Endothelial cell of umbilical vein (primary cell): ENCODE measurements around the gene ALG11. TPM values are rescaled to one million over a fixed set of nuclear protein-coding genes. Genes with fewer than 3 reads are reported as not detected.

Experiments
- BruUV-seq: library from RNA; stranded (reverse); fragments of 400-500 nt; replicated peaks from 2 replicates; lab custom pipeline; 2021; lab: Mats Ljungman, UMichigan
- CTCF ChIA-PET: fragments of 300-600, 350-600 bp; sonication (Branson Sonifier 250); formaldehyde crosslinking; loops from one replicate; lab custom pipeline; 2021; ENCODE audit warnings: antibody characterized with exemption, inconsistent platforms; lab: Charles Lee
- POLR2A ChIA-PET: fragments of 300-600, 350-600 bp; sonication (Branson Sonifier 250); formaldehyde crosslinking; loops from one replicate; lab custom pipeline; 2021; ENCODE audit warnings: antibody characterized with exemption, inconsistent platforms; lab: Charles Lee
- DNase-seq: peaks from one replicate; pipeline ENCODE4 v3.0.0-alpha.2; 2011; ENCODE audit warnings: low read depth, low spot score
- FAIRE-seq: peaks from 2 replicates; lab custom pipeline; 2011; peaks lifted over from hg19 to GRCh38; lab: Jason Lieb, UNC
- H2AFZ ChIP-seq: 2 replicates; pipeline ENCODE4 v1.6.0; 2012; ENCODE audit warnings: low read depth, low read length, control low read depth, inconsistent platforms
- H3K27ac ChIP-seq: 2 replicates; pipeline ENCODE4 v1.5.1; 2011; ENCODE audit warnings: low read depth, mild to moderate bottlenecking, control low read depth, low read length, moderate library complexity; ENCODE audit not compliant: insufficient read depth
- H3K27me3 ChIP-seq, 2 experiments: 2 replicates each; pipeline versions ENCODE4 v1.6.0 to v1.6.1; 2011; ENCODE audit warnings: low read length in 2 of 2, mixed read lengths in 1 of 2; ENCODE audit not compliant: control insufficient read depth in 2 of 2, insufficient read depth in 2 of 2
- H3K36me3 ChIP-seq, 2 experiments: 2 replicates in 1 of 2; 3 replicates in 1 of 2; pipeline ENCODE4 v1.5.1; 2011; ENCODE audit warnings: low read length in 2 of 2, mild to moderate bottlenecking in 1 of 2, moderate library complexity in 1 of 2; ENCODE audit not compliant: control insufficient read depth in 2 of 2, insufficient read depth in 2 of 2; ENCODE audit errors: extremely low read depth in 1 of 2
- H3K4me1 ChIP-seq: 3 replicates; pipeline ENCODE4 v1.5.1; 2011; ENCODE audit warnings: mild to moderate bottlenecking, low read length; ENCODE audit not compliant: control insufficient read depth, insufficient read depth; ENCODE audit errors: extremely low read depth
- H3K4me2 ChIP-seq: 2 replicates; pipeline ENCODE4 v1.6.1; 2011; ENCODE audit warnings: low read length, control low read depth, mixed read lengths; ENCODE audit not compliant: insufficient read depth
- H3K4me3 ChIP-seq, 3 experiments: fragments of 200-600 bp in 1 of 3; sonication (generic), shearing (Covaris generic) in 1 of 3; replicated peaks in 1 of 3; 2 replicates each; pipeline ENCODE4 v1.5.1; 2011 to 2016; ENCODE audit warnings: control low read depth in 3 of 3, low read length in 3 of 3, mild to moderate bottlenecking in 2 of 3, inconsistent platforms in 1 of 3, low read depth in 1 of 3, moderate library complexity in 1 of 3; ENCODE audit not compliant: insufficient read depth in 1 of 3
- H3K79me2 ChIP-seq: 2 replicates; pipeline ENCODE4 v1.6.0; 2012; ENCODE audit warnings: low read length, inconsistent platforms; ENCODE audit not compliant: control insufficient read depth, insufficient read depth
- H3K9ac ChIP-seq: replicated peaks from 2 replicates; pipeline ENCODE3; 2011; ENCODE audit warnings: low read length, control low read depth; ENCODE audit not compliant: insufficient read depth; ENCODE audit errors: extremely low read depth
- H3K9me1 ChIP-seq: replicated peaks from 3 replicates; pipeline ENCODE4 v1.6.0; 2011; ENCODE audit warnings: mild to moderate bottlenecking, low read length; ENCODE audit not compliant: control insufficient read depth, insufficient read depth; ENCODE audit errors: extremely low read depth
- H3K9me3 ChIP-seq: replicated peaks from 2 replicates; pipeline ENCODE4 v1.5.1; 2012; ENCODE audit warnings: low read length, inconsistent platforms; ENCODE audit not compliant: control insufficient read depth, insufficient read depth
- H4K20me1 ChIP-seq: replicated peaks from 2 replicates; pipeline ENCODE3; 2011; ENCODE audit warnings: mild to moderate bottlenecking, low read length; ENCODE audit not compliant: control insufficient read depth, insufficient read depth; ENCODE audit errors: extremely low read depth
- EZH2 ChIP-seq: IDR thresholded peaks from 2 replicates; pipeline ENCODE4 v1.6.1; 2012; ENCODE audit warnings: borderline replicate concordance, low read depth, mild to moderate bottlenecking, moderate library complexity, low read length, inconsistent platforms; ENCODE audit not compliant: severe bottlenecking
- JUN ChIP-seq: IDR thresholded peaks from 2 replicates; pipeline ENCODE4 v1.6.1; 2011; ENCODE audit warnings: borderline replicate concordance, low read depth; ENCODE audit not compliant: insufficient read length, insufficient read depth
- MYC ChIP-seq: IDR thresholded peaks from one replicate; pipeline ENCODE4 v1.6.1; 2011; ENCODE audit warnings: mild to moderate bottlenecking, low read depth, low read length
- POLR2AphosphoS5 ChIP-seq: IDR thresholded peaks from 2 replicates; pipeline ENCODE4 v1.6.1; 2012; ENCODE audit warnings: low read depth, mild to moderate bottlenecking, control low read depth, low read length, moderate library complexity; ENCODE audit not compliant: insufficient read depth
- dilution Hi-C: fragments of 300-500 bp; cut with MboI; formaldehyde crosslinking; loops from one replicate; pipeline ENCODE4 v1.15.0; 2019; ENCODE audit warnings: low sequenced_read_pairs; ENCODE audit not compliant: extremely low pct_ligation_motif_present
- intact Hi-C: fragments of 100-400 bp; cut with micrococcal nuclease; formaldehyde crosslinking; loops from one replicate; pipeline ENCODE4 v1.10.0; 2022
- polyA plus RNA-seq, 4 experiments: library from polyadenylated mRNA; depleted of rRNA in 3 of 4; stranded (reverse) in 3 of 4; unstranded in 1 of 4; fragments of >200 nt; gene quantifications; 2 replicates each; pipeline versions ENCODE4 v1.2.1 to v1.2.3, GENCODE V29; 2011 to 2012; ENCODE audit warnings: missing spikeins in 1 of 4
- total RNA-seq: library from RNA; stranded (reverse); gene quantifications from 2 replicates; pipeline ENCODE4 v1.2.3, GENCODE V29; 2021
- TF ChIP-seq, protein P1 (sequence below), 2 donors: IDR thresholded peaks; 1 replicate in 1 of 2; 2 replicates in 1 of 2; pipeline ENCODE4 v1.5.1; 2011; ENCODE audit warnings: low read length in 2 of 2, mild to moderate bottlenecking in 2 of 2, moderate library complexity in 2 of 2, control low read depth in 1 of 2, inconsistent platforms in 1 of 2, low read depth in 1 of 2; ENCODE audit not compliant: insufficient read depth in 1 of 2; ENCODE audit errors: extremely low read depth in 1 of 2
- TF ChIP-seq, protein P2 (sequence below): IDR thresholded peaks from 2 replicates; pipeline ENCODE4 v1.6.1; 2011; ENCODE audit not compliant: insufficient read depth, insufficient read length

Gene ALG11
- total and polyA plus RNA-seq, 2 donors (not counting 3 experiments of a cell fraction or from before 2014, with no cell fraction given), result 6.5 to 31.0 TPM

DNA sequence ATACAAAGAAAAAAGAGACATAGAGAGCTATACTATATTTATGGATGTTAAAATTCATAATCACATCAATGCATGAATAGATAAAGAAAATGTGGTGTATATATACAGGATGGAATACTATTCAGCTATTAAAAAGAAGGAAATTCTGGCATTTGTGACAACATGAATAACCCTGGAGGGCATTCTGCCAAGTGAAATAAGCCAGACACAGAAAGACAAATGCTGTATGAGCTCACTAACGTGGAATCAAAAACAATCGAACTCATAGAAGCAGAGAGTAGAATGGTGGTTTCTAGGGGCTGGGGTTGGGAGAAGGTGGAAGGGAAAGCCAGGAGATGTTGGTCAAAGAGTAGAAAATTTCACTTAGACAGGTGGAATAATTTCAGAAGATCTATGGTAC is 36.3 kb downstream of the ALG11 start:
- H3K27me3 ChIP-seq, result no peaks in the 10 kb centered on the region
- H3K36me3 ChIP-seq, result no peaks in the 10 kb centered on the region
- POLR2A ChIA-PET, result no interaction called here
- intact Hi-C loops, result no loop called here
- CTCF ChIA-PET, result interaction anchor here (1.2 to 1.6 kb wide), 3 partner anchors 13 to 79 kb away, joined by 3 to 6 read pairs (median 3); no protein-coding TSS in a partner anchor
- dilution Hi-C loops, result no loop called here
- H4K20me1 ChIP-seq, result no peaks in the 10 kb centered on the region
- no peak overlapping the region for H3K27ac ChIP-seq
- BruUV-seq, result no TSS peak
- peak; percentile 8 for DNase-seq
- no peak overlapping the region for H3K9ac ChIP-seq
- H3K4me1 ChIP-seq, result no peaks in the 10 kb centered on the region
- TF ChIP-seq, protein P1, sequence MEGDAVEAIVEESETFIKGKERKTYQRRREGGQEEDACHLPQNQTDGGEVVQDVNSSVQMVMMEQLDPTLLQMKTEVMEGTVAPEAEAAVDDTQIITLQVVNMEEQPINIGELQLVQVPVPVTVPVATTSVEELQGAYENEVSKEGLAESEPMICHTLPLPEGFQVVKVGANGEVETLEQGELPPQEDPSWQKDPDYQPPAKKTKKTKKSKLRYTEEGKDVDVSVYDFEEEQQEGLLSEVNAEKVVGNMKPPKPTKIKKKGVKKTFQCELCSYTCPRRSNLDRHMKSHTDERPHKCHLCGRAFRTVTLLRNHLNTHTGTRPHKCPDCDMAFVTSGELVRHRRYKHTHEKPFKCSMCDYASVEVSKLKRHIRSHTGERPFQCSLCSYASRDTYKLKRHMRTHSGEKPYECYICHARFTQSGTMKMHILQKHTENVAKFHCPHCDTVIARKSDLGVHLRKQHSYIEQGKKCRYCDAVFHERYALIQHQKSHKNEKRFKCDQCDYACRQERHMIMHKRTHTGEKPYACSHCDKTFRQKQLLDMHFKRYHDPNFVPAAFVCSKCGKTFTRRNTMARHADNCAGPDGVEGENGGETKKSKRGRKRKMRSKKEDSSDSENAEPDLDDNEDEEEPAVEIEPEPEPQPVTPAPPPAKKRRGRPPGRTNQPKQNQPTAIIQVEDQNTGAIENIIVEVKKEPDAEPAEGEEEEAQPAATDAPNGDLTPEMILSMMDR (IDR thresholded peaks at IDR 0.05; ENCODE audit: extremely low read depth in 1 of 2, insufficient read depth in 1 of 2, low read depth in 1 of 2, low read length in 2 of 2), result no peak
- TF ChIP-seq POLR2AphosphoS5 (no peak), JUN (no peak), EZH2 (no peak), MYC (no peak)
- TF ChIP-seq, protein P2, sequence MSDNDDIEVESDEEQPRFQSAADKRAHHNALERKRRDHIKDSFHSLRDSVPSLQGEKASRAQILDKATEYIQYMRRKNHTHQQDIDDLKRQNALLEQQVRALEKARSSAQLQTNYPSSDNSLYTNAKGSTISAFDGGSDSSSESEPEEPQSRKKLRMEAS, result no peak
- no peak overlapping the region for H3K4me2 ChIP-seq
- no peak for FAIRE-seq
- H3K4me3 ChIP-seq, result no peak overlapping the region
- no peaks in the 10 kb centered on the region for H3K9me1 ChIP-seq
- H3K79me2 ChIP-seq, result no peaks in the 10 kb centered on the region
- no peaks in the 10 kb centered on the region for H3K9me3 ChIP-seq
- no peak overlapping the region for H2AFZ ChIP-seq
